Measurements from ENCODE around the gene PARD3. TPM values are rescaled to one million over a fixed set of nuclear protein-coding genes. Genes with fewer than 3 reads are reported as not detected.

The PARD3 gene
- polyA plus RNA-seq, 1 donor from 2014 or later = 12.4 TPM

GRCh38 chr10:34224639-34225038 is 590.5 kb downstream of the PARD3 start:
- Histone ChIP-seq H2AFZ (ENCODE audit: low read depth, low read length) (no peak overlapping the region), H3K27me3 (ENCODE audit: insufficient read depth, low read depth, low read length) (no peaks in the 10 kb centered on the region), H3F3A (ENCODE audit: insufficient read depth, low read length, poor library complexity, severe bottlenecking) (no peaks in the 10 kb centered on the region), H3K4me3 (ENCODE audit: low read length) (no peak overlapping the region), H3K9ac (ENCODE audit: low read length) (no peak overlapping the region), H3K27ac (ENCODE audit: low read length) (no peak overlapping the region), H4K20me1 (ENCODE audit: insufficient read depth) (no peaks in the 10 kb centered on the region), H3K79me2 (replicated peaks; ENCODE audit: insufficient read depth, low read length) (no peaks in the 10 kb centered on the region), H3K36me3 (ENCODE audit: insufficient read depth, low read length) (no peaks in the 10 kb centered on the region), H3K9me3 (ENCODE audit: low read length) (no peaks in the 10 kb centered on the region), H3K9me2 (ENCODE audit: insufficient read depth, low read length) (no peaks in the 10 kb centered on the region), H3K4me2 (ENCODE audit: low read length) (no peak overlapping the region)
- no peak for TF ChIP-seq RAD21 (conservative IDR thresholded peaks at IDR 0.05)
- TF ChIP-seq EP300 (conservative IDR thresholded peaks at IDR 0.05; ENCODE audit: poor library complexity, severe bottlenecking) = peak; percentile 30
- no peak for TF ChIP-seq SMC3 (conservative IDR thresholded peaks at IDR 0.05; ENCODE audit: poor library complexity)

- Histone ChIP-seq H3K79me2 (replicated peaks; ENCODE audit: insufficient read depth, low read length) (no peaks in the 10 kb centered on the region), H3K9ac (ENCODE audit: low read length) (no peak overlapping the region), H3K36me3 (ENCODE audit: insufficient read depth, low read length) (no peaks in the 10 kb centered on the region), H3K27ac (ENCODE audit: low read length) (no peak overlapping the region), H3K4me3 (ENCODE audit: low read length) (no peak overlapping the region), H3K27me3 (ENCODE audit: insufficient read depth, low read depth, low read length) (no peaks in the 10 kb centered on the region), H3F3A (ENCODE audit: insufficient read depth, low read length, poor library complexity, severe bottlenecking) (no peaks in the 10 kb centered on the region), H3K4me2 (ENCODE audit: low read length) (no peak overlapping the region), H2AFZ (ENCODE audit: low read depth, low read length) (no peak overlapping the region), H3K9me3 (ENCODE audit: low read length) (no peaks in the 10 kb centered on the region), H3K9me2 (ENCODE audit: insufficient read depth, low read length) (no peaks in the 10 kb centered on the region), H4K20me1 (ENCODE audit: insufficient read depth) (no peaks in the 10 kb centered on the region)
- no peak for TF ChIP-seq SMC3 (conservative IDR thresholded peaks at IDR 0.05; ENCODE audit: poor library complexity)
- no peak for TF ChIP-seq MXI1 (conservative IDR thresholded peaks at IDR 0.05; ENCODE audit: poor library complexity, severe bottlenecking)
- TF ChIP-seq POLR2AphosphoS5 (IDR thresholded peaks at IDR 0.05) = no peak
- no peak for TF ChIP-seq TAF1 (IDR thresholded peaks at IDR 0.05; ENCODE audit: low read depth)
- no peak for TF ChIP-seq EZH2 (IDR thresholded peaks at IDR 0.05; ENCODE audit: borderline replicate concordance, insufficient read depth, low read length, poor library complexity, severe bottlenecking)
- TF ChIP-seq REST (IDR thresholded peaks at IDR 0.05; ENCODE audit: borderline replicate concordance) = no peak
- no peak for TF ChIP-seq CTCF (IDR thresholded peaks at IDR 0.05; ENCODE audit: poor library complexity, severe bottlenecking)
- TF ChIP-seq EP300 (conservative IDR thresholded peaks at IDR 0.05; ENCODE audit: poor library complexity, severe bottlenecking) = no peak
- TF ChIP-seq RAD21 (conservative IDR thresholded peaks at IDR 0.05) = no peak
Measured at GRCh38 chr10:34223658-34224057, 591.4 kb downstream of the PARD3 start.

- Histone ChIP-seq H3K9ac (ENCODE audit: low read length) (no peak overlapping the region), H3K27ac (ENCODE audit: low read length) (no peak overlapping the region), H3K4me3 (ENCODE audit: low read length) (no peak overlapping the region), H3K27me3 (ENCODE audit: insufficient read depth, low read depth, low read length) (no peaks in the 10 kb centered on the region), H2AFZ (ENCODE audit: low read depth, low read length) (no peak overlapping the region), H3F3A (ENCODE audit: insufficient read depth, low read length, poor library complexity, severe bottlenecking) (no peaks in the 10 kb centered on the region), H4K20me1 (ENCODE audit: insufficient read depth) (no peaks in the 10 kb centered on the region), H3K79me2 (replicated peaks; ENCODE audit: insufficient read depth, low read length) (no peaks in the 10 kb centered on the region), H3K9me3 (ENCODE audit: low read length) (no peaks in the 10 kb centered on the region), H3K9me2 (ENCODE audit: insufficient read depth, low read length) (no peaks in the 10 kb centered on the region), H3K4me2 (ENCODE audit: low read length) (no peak overlapping the region), H3K36me3 (ENCODE audit: insufficient read depth, low read length) (no peaks in the 10 kb centered on the region)
- TF ChIP-seq CTCF (IDR thresholded peaks at IDR 0.05; ENCODE audit: poor library complexity, severe bottlenecking) = peak; percentile 39
- peak; percentile 53 for TF ChIP-seq SMC3 (conservative IDR thresholded peaks at IDR 0.05; ENCODE audit: poor library complexity)
- peak; percentile 46 for TF ChIP-seq RAD21 (conservative IDR thresholded peaks at IDR 0.05)
- TF ChIP-seq REST (IDR thresholded peaks at IDR 0.05; ENCODE audit: borderline replicate concordance) = no peak
Measured at GRCh38 chr10:34222359-34222758, 592.7 kb downstream of the PARD3 start.
